H1 (cell line): ENCODE measurements around the gene CSRP1. TPM values are rescaled to one million over a fixed set of nuclear protein-coding genes. Genes with fewer than 3 reads are reported as not detected.

Experiments used
- CTCF ChIP-seq, 3 experiments: IDR thresholded peaks; 1 replicate in 2 of 3; 2 replicates in 1 of 3; pipeline versions ENCODE4 v1.5.1 to v1.6.1; 2011; ENCODE audit warnings: low read length in 3 of 3, mild to moderate bottlenecking in 3 of 3, inconsistent platforms in 2 of 3, low read depth in 1 of 3, moderate library complexity in 1 of 3; ENCODE audit not compliant: insufficient read depth in 1 of 3; ENCODE audit errors: control extremely low read depth in 1 of 3
- polyA plus RNA-seq, 7 experiments: library from polyadenylated mRNA; depleted of rRNA in 3 of 7; stranded (reverse) in 5 of 7; unstranded in 2 of 7; fragments of >200 nt in 5 of 7; fragments of 200-250 nt in 2 of 7; gene quantifications; 1 replicate in 5 of 7; 2 replicates in 1 of 7; 4 replicates in 1 of 7; pipeline versions ENCODE4 v1.2.1 to v1.2.3, GENCODE V29; 2011 to 2013; ENCODE audit warnings: missing spikeins in 2 of 7, mixed read lengths in 2 of 7
- total RNA-seq: library from RNA; stranded (reverse); fragmentation: NEBNext Ultra II Directional; extraction: Animal tissue kit (Norgen Biotek cat#: 25700); gene quantifications from 2 replicates; pipeline ENCODE4 v1.2.1, GENCODE V29; 2021

Gene CSRP1
- total and polyA plus RNA-seq, 2 of the 8 experiments (the other 6 are each of a cell fraction or from before 2014, with no cell fraction given) = 14.2 to 22.3 TPM

- no peak for TF ChIP-seq CTCF (IDR thresholded peaks at IDR 0.05; ENCODE audit: control extremely low read depth in 1 of 3, insufficient read depth in 1 of 3, low read depth in 1 of 3, low read length in 3 of 3)
Measured at GRCh38 chr1:201457508-201457960, 49.4 kb downstream of the CSRP1 start (continued).
